ENCODE data around the gene PARD6B.

PARD6B gene

DNA sequence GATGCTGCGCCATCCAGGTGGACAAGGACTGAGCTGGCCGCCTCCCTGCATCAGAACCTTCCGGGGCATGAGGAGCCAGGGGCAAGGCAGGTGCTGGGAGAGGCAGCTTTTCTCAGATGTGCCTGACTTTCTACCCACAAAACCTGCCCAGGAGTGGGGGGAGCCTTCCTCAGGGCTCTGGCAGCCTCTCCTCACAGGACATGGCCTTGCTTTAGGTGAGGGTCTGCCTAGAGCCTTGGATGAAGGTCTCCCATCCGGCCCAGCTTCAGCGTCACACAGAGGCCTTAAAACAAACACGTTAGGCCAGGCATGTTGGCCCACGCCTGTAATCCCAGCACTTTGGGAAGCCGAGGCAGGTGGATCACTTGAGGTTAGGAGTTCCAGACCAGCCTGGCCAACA, 70.9 kb downstream of the PARD6B start:
- DNase-seq: no peak

DNA sequence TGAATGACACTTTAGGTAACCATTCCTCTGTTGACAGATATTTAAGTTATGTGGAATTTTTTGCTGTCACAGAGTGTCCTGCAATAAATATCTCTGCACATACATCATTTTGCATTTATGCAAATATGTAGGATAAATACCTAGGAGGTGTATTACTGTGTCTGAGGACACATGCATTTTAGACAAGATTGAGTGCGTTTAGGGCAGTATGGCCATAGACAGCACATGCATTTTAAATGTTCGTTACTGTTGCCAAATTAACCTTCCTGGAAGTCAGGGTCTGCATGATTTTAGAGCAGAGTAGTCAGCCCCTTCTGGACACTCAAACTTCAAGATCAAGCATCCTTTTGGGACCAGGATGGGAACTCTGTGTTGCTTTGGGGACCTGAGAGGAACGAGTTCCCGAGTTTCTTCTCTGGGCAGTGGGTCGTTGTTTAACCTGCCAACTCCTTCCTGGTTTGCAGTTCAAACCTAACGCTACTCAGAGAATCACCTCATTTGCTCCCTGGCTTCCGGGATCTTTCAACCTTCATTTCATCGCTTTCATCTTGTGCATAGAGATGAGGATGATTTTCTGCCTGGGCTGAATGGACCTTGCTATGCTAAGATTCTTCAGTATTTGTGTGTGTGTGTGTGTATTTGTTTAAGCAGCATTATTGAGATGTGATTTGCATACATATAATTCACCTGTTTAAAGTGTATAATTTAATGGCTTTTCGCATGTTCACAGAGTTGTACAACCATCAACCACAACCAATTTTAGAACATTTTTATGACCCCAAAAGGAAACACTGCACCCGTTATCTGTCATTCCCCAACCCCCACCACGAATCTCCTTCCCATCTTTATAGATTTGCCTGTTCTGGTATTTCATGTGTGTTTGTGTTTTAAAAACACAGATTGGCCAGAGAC, 73.3 kb downstream of the PARD6B start:
- DNase-seq: no peak

DNA sequence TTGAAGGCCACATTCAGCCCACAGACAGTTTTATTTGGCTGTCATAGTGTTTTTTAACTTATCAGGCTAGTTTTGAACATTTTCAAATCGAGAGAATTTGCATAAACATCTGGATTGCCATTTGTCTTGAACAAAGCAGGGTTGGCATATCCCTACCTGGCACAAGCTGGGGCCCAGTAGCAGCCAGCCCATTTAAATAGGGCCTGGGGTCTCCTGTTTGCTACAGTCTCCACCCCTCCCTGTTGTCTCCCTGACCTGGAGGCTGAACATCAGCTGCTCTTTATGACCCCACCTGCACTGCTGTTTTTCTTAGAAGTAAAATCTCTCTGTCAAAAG, 73.9 kb downstream of the PARD6B start:
- no peak for DNase-seq

DNA sequence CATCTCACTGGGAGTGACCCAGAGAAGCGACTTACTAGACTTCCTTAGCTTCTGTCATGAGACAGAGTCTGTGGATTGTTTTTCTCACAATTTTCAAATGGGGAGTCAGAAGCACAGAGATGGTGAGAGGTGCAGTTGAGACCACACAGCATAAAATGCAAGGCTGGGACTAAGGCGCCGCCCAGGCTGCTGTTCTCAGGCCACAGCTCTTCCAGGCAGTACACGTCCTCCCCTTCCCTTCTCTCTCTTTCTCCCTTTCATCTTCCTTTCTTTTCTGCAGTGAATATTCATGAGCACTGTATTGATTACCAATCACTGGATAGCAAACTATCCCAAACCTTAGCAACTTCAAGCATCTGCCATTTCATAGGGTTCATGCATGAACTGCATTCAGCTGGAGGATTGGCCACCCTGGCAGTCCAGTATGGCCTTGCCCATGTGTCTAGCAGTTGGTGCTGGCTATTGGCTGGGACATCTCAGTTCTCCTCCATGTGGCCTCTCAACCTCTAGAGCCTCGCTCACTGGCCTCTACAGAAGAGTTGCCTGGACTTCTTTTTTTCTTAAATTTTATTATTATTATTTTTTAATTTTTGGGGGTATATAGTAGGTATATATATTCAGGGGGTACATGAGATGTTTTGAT, 74.9 kb downstream of the PARD6B start:
- DNase-seq: no peak
